GM12892 (cell line): Measurements from ENCODE around the gene FOXL2NB.

Source experiments
- DNase-seq: peaks from one replicate; pipeline ENCODE4 v3.0.0; 2011; ENCODE audit not compliant: insufficient read length
- FAIRE-seq: peaks from 2 replicates; lab custom pipeline; 2011; peaks lifted over from hg19 to GRCh38; lab: Jason Lieb, UNC
- POLR2A ChIP-seq: IDR thresholded peaks from 2 replicates; pipeline ENCODE4 v1.6.1; 2011; ENCODE audit warnings: low read depth, low read length, control low read depth
- POLR2AphosphoS5 ChIP-seq: IDR thresholded peaks from 2 replicates; pipeline ENCODE4 v1.6.1; 2011; ENCODE audit warnings: low read depth, low read length, control low read depth
- TAF1 ChIP-seq: IDR thresholded peaks from 2 replicates; pipeline ENCODE4 v1.6.1; 2011; ENCODE audit warnings: low read depth, mild to moderate bottlenecking, control low read depth, low read length, borderline replicate concordance

Gene FOXL2NB

GRCh38 chr3:138949002-138949418 lies 2.0 kb downstream of the FOXL2NB start:
- TF ChIP-seq TAF1 (no peak), POLR2A (no peak), POLR2AphosphoS5 (no peak)
- FAIRE-seq (no peak), DNase-seq (no peak)

GRCh38 chr3:138949445-138950005 lies 2.5 kb downstream of the FOXL2NB start:
- TF ChIP-seq POLR2A, result no peak
- no peak for TF ChIP-seq TAF1
- no peak for TF ChIP-seq POLR2AphosphoS5
- DNase-seq (no peak), FAIRE-seq (no peak)

- FAIRE-seq, result no peak
- TF ChIP-seq POLR2AphosphoS5 (no peak), POLR2A (no peak), TAF1 (no peak)
- no peak for DNase-seq
Measured at GRCh38 chr3:138950006-138950644, 3.1 kb downstream of the FOXL2NB start.

- FAIRE-seq, result no peak
- no peak for DNase-seq
- TF ChIP-seq TAF1 (no peak), POLR2A (no peak), POLR2AphosphoS5 (no peak)
Measured at GRCh38 chr3:138950701-138951100, 3.7 kb downstream of the FOXL2NB start.

- no peak for DNase-seq
- TF ChIP-seq POLR2A (no peak), TAF1 (no peak), POLR2AphosphoS5 (no peak)
- no peak for FAIRE-seq
Measured at GRCh38 chr3:138960417-138960852, 13.4 kb downstream of the FOXL2NB start.

- FAIRE-seq (no peak), DNase-seq (no peak)
- TF ChIP-seq TAF1 (no peak), POLR2A (no peak), POLR2AphosphoS5 (no peak)
Measured at GRCh38 chr3:138962854-138963560, 16.0 kb downstream of the FOXL2NB start.

- no peak for FAIRE-seq
- TF ChIP-seq POLR2AphosphoS5 (no peak), POLR2A (no peak), TAF1 (no peak)
- no peak for DNase-seq
Measured at GRCh38 chr3:138964264-138964663, 17.2 kb downstream of the FOXL2NB start.

GRCh38 chr3:138964923-138965322 lies 17.9 kb downstream of the FOXL2NB start:
- no peak for TF ChIP-seq TAF1
- FAIRE-seq, result no peak
- DNase-seq, result no peak

GRCh38 chr3:138971766-138972320 lies 24.8 kb downstream of the FOXL2NB start:
- no peak for TF ChIP-seq POLR2A
- FAIRE-seq (no peak), DNase-seq (no peak)

- FAIRE-seq (no peak), DNase-seq (no peak)
- no peak for TF ChIP-seq POLR2AphosphoS5
- TF ChIP-seq TAF1, result no peak
- TF ChIP-seq POLR2A, result no peak
Measured at GRCh38 chr3:138972941-138973340, 25.9 kb downstream of the FOXL2NB start.

- DNase-seq (no peak), FAIRE-seq (no peak)
- TF ChIP-seq POLR2AphosphoS5 (no peak), POLR2A (no peak)
Measured at GRCh38 chr3:138974462-138974861, 27.4 kb downstream of the FOXL2NB start.

GRCh38 chr3:138975351-138975750 lies 28.3 kb downstream of the FOXL2NB start:
- FAIRE-seq, result no peak
- DNase-seq, result no peak

More at GRCh38 chr3:138975351-138975750, 28.3 kb downstream of the FOXL2NB start:
- TF ChIP-seq POLR2AphosphoS5 (no peak), TAF1 (no peak), POLR2A (no peak)
